Gastrocnemius medialis (tissue), 4 donors: ENCODE results near the gene NRCAM.

ENCODE experiments used
- POLR2A ChIP-seq, 2 donors: fragments of 450-650 bp; IDR thresholded peaks; one replicate each; pipeline ENCODE4 v1.6.1; 2017; ENCODE audit warnings: antibody characterized with exemption in 2 of 2, mild to moderate bottlenecking in 2 of 2, moderate library complexity in 2 of 2
- TF ChIP-seq, protein P1 (sequence below), 5 experiments: fragments of 450-650 bp in 3 of 5; fragments of 200-600 bp in 2 of 5; sonication (generic) in 2 of 5; IDR thresholded peaks in 4 of 5; conservative IDR thresholded peaks in 1 of 5; 1 replicate in 4 of 5; 2 replicates in 1 of 5; pipeline ENCODE4 v1.5.1; 2016 to 2019; ENCODE audit warnings: antibody characterized with exemption in 5 of 5, mild to moderate bottlenecking in 3 of 5, moderate library complexity in 3 of 5

DNA sequence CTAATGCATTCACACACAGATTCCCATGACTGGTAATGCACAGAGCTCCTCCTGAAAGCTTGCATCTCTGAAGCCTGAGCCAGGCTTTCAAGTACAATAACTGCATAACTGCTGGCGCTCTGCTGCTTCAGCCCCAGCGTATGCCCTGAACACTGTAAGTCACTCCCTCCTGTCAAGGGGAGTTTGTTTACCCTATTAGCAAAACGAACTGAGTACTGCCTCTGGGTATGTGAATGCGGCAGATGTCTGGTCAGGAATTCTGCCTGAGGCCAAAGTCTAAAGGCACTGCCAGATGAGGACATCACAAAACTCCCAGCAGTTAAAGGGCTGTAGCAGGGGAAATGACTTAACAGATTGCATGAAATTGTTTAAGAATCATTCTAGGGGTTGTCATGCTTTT, 97.7 kb downstream of the NRCAM start:
- TF ChIP-seq, protein P1, sequence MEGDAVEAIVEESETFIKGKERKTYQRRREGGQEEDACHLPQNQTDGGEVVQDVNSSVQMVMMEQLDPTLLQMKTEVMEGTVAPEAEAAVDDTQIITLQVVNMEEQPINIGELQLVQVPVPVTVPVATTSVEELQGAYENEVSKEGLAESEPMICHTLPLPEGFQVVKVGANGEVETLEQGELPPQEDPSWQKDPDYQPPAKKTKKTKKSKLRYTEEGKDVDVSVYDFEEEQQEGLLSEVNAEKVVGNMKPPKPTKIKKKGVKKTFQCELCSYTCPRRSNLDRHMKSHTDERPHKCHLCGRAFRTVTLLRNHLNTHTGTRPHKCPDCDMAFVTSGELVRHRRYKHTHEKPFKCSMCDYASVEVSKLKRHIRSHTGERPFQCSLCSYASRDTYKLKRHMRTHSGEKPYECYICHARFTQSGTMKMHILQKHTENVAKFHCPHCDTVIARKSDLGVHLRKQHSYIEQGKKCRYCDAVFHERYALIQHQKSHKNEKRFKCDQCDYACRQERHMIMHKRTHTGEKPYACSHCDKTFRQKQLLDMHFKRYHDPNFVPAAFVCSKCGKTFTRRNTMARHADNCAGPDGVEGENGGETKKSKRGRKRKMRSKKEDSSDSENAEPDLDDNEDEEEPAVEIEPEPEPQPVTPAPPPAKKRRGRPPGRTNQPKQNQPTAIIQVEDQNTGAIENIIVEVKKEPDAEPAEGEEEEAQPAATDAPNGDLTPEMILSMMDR (IDR thresholded peaks at IDR 0.05 in 4 of 5, conservative IDR thresholded peaks at IDR 0.05 in 1 of 5) = no peak
- no peak for TF ChIP-seq POLR2A (IDR thresholded peaks at IDR 0.05)
